Activated CD4-positive, alpha-beta T cell treated with anti-CD3 and anti-CD28 coated beads for 36 hours (primary cell): ENCODE measurements around the gene UTP20. TPM values are rescaled to one million over a fixed set of nuclear protein-coding genes. Genes with fewer than 3 reads are reported as not detected.

Source experiments
- ATAC-seq: fragments of 200-7000 bp; cut with Tn5 transposase; one replicate; pipeline ENCODE4 v1.10.0; 2021; ENCODE audit warnings: mild to moderate bottlenecking, moderate library complexity
- CTCF ChIA-PET: fragments of 350-600 bp; sonication (Branson Sonifier 250); formaldehyde crosslinking; loops from one replicate; lab custom pipeline; 2021; ENCODE audit warnings: antibody characterized with exemption; lab: Charles Lee
- POLR2A ChIA-PET: fragments of 350-600 bp; sonication (Branson Sonifier 250); formaldehyde crosslinking; loops from one replicate; lab custom pipeline; 2021; ENCODE audit warnings: antibody characterized with exemption, inconsistent platforms; lab: Charles Lee
- DNase-seq: peaks from one replicate; pipeline ENCODE4 v3.0.0-alpha.2; 2020
- H3K27ac Mint-ChIP-seq: one replicate; pipeline ENCODE4 v1.8.0; 2021; ENCODE audit warnings: mixed read lengths
- H3K27me3 Mint-ChIP-seq: one replicate; pipeline ENCODE4 v1.8.0; 2021; ENCODE audit warnings: mixed read lengths
- H3K36me3 Mint-ChIP-seq: one replicate; pipeline ENCODE4 v1.8.0; 2021; ENCODE audit warnings: low read depth, mixed read lengths
- H3K4me1 Mint-ChIP-seq: one replicate; pipeline ENCODE4 v1.8.0; 2021; ENCODE audit warnings: mixed read lengths
- H3K4me3 Mint-ChIP-seq: one replicate; pipeline ENCODE4 v1.8.0; 2021; ENCODE audit warnings: mild to moderate bottlenecking, moderate library complexity, mixed read lengths
- H3K9me3 Mint-ChIP-seq: one replicate; pipeline ENCODE4 v1.8.0; 2021; ENCODE audit warnings: low read depth, mixed read lengths
- intact Hi-C, 2 experiments: fragments of 100-400 bp; cut with DNase I in 1 of 2; cut with micrococcal nuclease in 1 of 2; formaldehyde crosslinking; loops; one replicate each; pipeline versions ENCODE4 v1.14.2 to v1.15.1; 2022 to 2024; cut with DNase I, micrococcal nuclease
- total RNA-seq, 2 experiments: library from RNA; stranded (reverse); gene quantifications; one replicate each; pipeline ENCODE4 v1.2.3, GENCODE V29; 2021

Gene UTP20
- total RNA-seq, 2 experiments from 2014 or later: 29.4 to 33.1 TPM

DNA sequence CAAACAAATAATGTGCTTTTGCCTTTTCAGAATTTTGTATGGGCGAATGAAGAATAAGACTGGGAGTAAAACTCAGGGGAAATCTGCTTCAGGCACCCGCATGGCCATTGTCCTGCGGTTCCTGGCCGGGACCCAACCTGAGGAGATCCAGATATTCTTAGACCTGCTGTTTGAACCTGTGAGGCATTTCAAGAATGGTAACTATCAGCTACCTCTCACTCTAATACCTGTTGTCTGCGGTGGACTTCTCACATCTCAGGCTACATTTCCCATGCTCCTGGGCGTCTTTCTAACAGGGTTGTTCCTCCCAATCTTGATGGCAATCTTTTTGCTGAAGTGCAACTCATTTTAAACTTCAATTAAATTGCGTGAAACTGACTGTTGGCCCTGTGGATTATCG is 47.1 kb downstream of the UTP20 start:
- H3K9me3 Mint-ChIP-seq: no peaks in the 10 kb centered on the region
- intact Hi-C loops: no loop called here
- no peaks in the 10 kb centered on the region for H3K27me3 Mint-ChIP-seq
- H3K4me1 Mint-ChIP-seq: no peaks in the 10 kb centered on the region
- DNase-seq (no peak), ATAC-seq (no peak)
- H3K4me3 Mint-ChIP-seq: no peak overlapping the region
- ChIA-PET CTCF (interaction anchor here (1.1 kb wide), 1 partner anchor 21 kb away, joined by 4 read pairs; no protein-coding TSS in a partner anchor), POLR2A (no interaction called here)
- H3K27ac Mint-ChIP-seq: no peak overlapping the region
- H3K36me3 Mint-ChIP-seq: peaks cover 51% of the 10 kb centered on the region

DNA sequence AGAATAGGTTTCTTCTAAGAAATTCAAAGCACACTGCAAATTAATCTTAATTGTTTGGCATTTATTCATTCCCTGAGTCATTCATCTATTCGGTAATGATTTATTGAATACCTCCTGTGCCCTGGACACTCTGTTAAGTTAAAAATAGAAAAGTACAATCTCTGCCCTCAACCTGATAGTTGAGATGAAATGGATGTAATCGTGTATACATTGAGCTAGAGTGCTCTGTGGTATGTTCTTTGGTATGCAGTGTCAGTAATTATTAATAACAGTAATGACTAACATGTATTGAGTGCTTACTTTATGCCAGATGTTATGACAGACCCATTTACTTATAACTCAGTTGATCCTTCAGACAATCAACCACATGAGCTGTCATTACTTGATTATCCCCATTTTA is 47.6 kb downstream of the UTP20 start:
- intact Hi-C loops: no loop called here
- Mint-ChIP-seq H3K9me3 (no peaks in the 10 kb centered on the region), H3K27me3 (no peaks in the 10 kb centered on the region), H3K27ac (no peak overlapping the region), H3K4me3 (no peak overlapping the region), H3K36me3 (peaks cover 55% of the 10 kb centered on the region), H3K4me1 (no peaks in the 10 kb centered on the region)
- ChIA-PET CTCF (no interaction called here), POLR2A (no interaction called here)
- ATAC-seq (no peak), DNase-seq (no peak)

GRCh38 chr12:101328917-101329316 is 49.0 kb downstream of the UTP20 start:
- H3K27me3 Mint-ChIP-seq: no peaks in the 10 kb centered on the region
- intact Hi-C loops: no loop called here
- CTCF ChIA-PET: interaction anchor here (1.1 kb wide), 1 partner anchor 73 kb away, joined by 3 read pairs; no protein-coding TSS in a partner anchor
- POLR2A ChIA-PET: no interaction called here
- no peaks in the 10 kb centered on the region for H3K4me1 Mint-ChIP-seq
- H3K4me3 Mint-ChIP-seq: no peak overlapping the region
- H3K27ac Mint-ChIP-seq: no peak overlapping the region
- H3K36me3 Mint-ChIP-seq: peaks cover 60% of the 10 kb centered on the region
- H3K9me3 Mint-ChIP-seq: no peaks in the 10 kb centered on the region
- no peak for ATAC-seq
- no peak for DNase-seq

DNA sequence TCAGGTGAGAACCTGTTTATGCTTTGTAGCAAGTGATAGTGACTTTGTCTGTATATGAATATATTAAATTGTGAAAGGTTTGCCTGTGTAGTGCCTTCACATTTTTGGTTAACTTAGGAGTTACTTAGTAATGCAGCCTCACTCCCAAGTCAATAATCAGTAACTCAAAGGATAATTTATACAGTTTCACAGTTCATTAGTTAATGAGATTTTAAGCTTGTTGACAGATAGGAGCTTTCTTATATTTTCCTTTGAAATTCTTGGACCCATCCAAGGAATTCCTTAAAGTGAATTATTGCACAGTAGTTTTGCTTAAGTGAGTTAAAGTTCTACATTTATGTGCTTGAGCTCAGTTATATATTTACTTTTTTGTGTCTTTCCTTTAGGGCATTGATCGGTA is 50.7 kb downstream of the UTP20 start:
- H3K4me3 Mint-ChIP-seq: no peak overlapping the region
- DNase-seq (no peak), ATAC-seq (no peak)
- no peak overlapping the region for H3K27ac Mint-ChIP-seq
- no peaks in the 10 kb centered on the region for H3K9me3 Mint-ChIP-seq
- ChIA-PET CTCF (interaction anchor here (0.8 kb wide), 1 partner anchor 10 kb away, joined by 4 read pairs; no protein-coding TSS in a partner anchor), POLR2A (no interaction called here)
- intact Hi-C loops: no loop called here
- peaks cover 64% of the 10 kb centered on the region for H3K36me3 Mint-ChIP-seq
- no peaks in the 10 kb centered on the region for H3K27me3 Mint-ChIP-seq
- H3K4me1 Mint-ChIP-seq: no peaks in the 10 kb centered on the region

DNA sequence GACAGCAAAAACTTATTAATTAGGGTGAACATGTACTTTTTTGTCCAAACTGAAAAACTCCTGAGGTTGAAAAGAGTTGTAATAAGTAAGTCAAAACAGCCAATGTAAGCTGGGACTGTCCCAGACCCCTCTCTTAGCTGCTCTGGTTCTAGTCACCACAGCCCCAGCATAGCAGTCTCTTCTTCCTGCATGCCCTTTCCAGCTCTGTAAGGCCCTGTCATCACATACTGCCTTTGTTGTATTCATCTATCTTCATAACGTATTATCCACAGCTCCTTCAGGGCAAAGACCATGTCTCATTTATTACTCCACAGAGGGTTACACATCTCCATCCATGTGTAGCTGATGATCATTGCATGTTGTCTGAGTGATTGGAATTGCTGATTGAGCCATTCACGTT is 56.5 kb downstream of the UTP20 start:
- Mint-ChIP-seq H3K4me3 (no peak overlapping the region), H3K4me1 (no peaks in the 10 kb centered on the region), H3K27me3 (no peaks in the 10 kb centered on the region), H3K27ac (no peak overlapping the region), H3K36me3 (peaks cover 37% of the 10 kb centered on the region), H3K9me3 (no peaks in the 10 kb centered on the region)
- CTCF ChIA-PET: interaction anchor here (1.5 to 1.6 kb wide), 2 partner anchors 12 to 14 kb away, joined by 6 to 9 read pairs; no protein-coding TSS in a partner anchor
- intact Hi-C loops: no loop called here
- no peak for ATAC-seq
- POLR2A ChIA-PET: no interaction called here
- DNase-seq: no peak

DNA sequence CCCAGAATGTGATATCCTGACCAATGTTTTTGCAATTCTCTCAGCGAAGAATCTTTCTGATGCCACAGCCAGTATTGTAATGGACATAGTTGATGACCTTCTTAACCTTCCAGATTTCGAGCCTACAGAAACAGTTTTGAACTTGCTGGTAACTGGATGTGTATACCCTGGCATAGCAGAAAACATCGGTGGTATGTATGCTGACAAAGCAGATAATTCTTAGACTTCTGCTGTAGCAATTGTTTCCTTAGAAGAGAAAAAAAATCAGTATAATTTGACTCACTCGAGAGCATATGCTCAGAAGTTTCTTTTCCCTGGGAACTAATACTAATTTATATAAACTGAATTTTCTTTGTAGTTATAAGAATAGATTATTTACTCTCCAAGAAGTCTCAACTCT is 58.2 kb downstream of the UTP20 start:
- Mint-ChIP-seq H3K36me3 (peaks cover 32% of the 10 kb centered on the region), H3K4me1 (no peaks in the 10 kb centered on the region), H3K9me3 (no peaks in the 10 kb centered on the region), H3K27ac (no peak overlapping the region), H3K4me3 (no peak overlapping the region), H3K27me3 (no peaks in the 10 kb centered on the region)
- ATAC-seq (no peak), DNase-seq (no peak)
- intact Hi-C loops: no loop called here
- CTCF ChIA-PET: interaction anchor here (1.4 kb wide), 1 partner anchor 14 kb away, joined by 3 read pairs; no protein-coding TSS in a partner anchor
- POLR2A ChIA-PET: no interaction called here

GRCh38 chr12:101343893-101344292 is 64.0 kb downstream of the UTP20 start:
- Mint-ChIP-seq H3K36me3 (peaks cover 53% of the 10 kb centered on the region), H3K9me3 (no peaks in the 10 kb centered on the region), H3K27me3 (no peaks in the 10 kb centered on the region), H3K4me3 (no peak overlapping the region), H3K4me1 (no peaks in the 10 kb centered on the region), H3K27ac (no peak overlapping the region)
- ATAC-seq (no peak), DNase-seq (no peak)
- ChIA-PET CTCF (no interaction called here), POLR2A (no interaction called here)
- intact Hi-C loops: no loop called here

- ChIA-PET POLR2A (no interaction called here), CTCF (no interaction called here)
- no peaks in the 10 kb centered on the region for H3K27me3 Mint-ChIP-seq
- ATAC-seq (no peak), DNase-seq (no peak)
- intact Hi-C loops: no loop called here
- no peak overlapping the region for H3K4me3 Mint-ChIP-seq
- no peaks in the 10 kb centered on the region for H3K4me1 Mint-ChIP-seq
- H3K27ac Mint-ChIP-seq: no peak overlapping the region
- H3K36me3 Mint-ChIP-seq: peaks cover 59% of the 10 kb centered on the region
- H3K9me3 Mint-ChIP-seq: no peaks in the 10 kb centered on the region
Measured at GRCh38 chr12:101351682-101352081, 71.8 kb downstream of the UTP20 start.

DNA sequence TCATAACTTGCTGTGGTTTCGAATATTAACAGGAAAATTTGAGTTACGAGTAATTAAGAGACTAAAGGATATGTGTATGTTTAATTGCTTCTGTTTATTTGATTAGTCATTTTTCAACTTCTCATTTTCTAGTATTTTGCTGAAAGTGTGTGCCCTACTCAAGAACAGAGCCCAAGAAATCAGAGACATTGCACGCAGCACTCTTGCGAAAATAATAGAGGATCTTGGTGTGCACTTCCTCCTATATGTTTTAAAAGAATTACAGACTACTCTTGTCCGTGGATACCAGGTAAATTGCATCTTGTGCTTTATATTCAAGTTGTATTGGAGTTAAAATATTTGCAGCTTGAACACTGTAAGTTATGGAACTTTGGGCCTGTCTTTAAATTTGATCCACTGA is 76.9 kb downstream of the UTP20 start:
- ChIA-PET POLR2A (no interaction called here), CTCF (no interaction called here)
- intact Hi-C loops: no loop called here
- no peaks in the 10 kb centered on the region for H3K27me3 Mint-ChIP-seq
- H3K27ac Mint-ChIP-seq: no peak overlapping the region
- H3K4me3 Mint-ChIP-seq: no peak overlapping the region
- DNase-seq: no peak
- peaks cover 51% of the 10 kb centered on the region for H3K36me3 Mint-ChIP-seq
- no peaks in the 10 kb centered on the region for H3K9me3 Mint-ChIP-seq
- no peaks in the 10 kb centered on the region for H3K4me1 Mint-ChIP-seq
- ATAC-seq: no peak

DNA sequence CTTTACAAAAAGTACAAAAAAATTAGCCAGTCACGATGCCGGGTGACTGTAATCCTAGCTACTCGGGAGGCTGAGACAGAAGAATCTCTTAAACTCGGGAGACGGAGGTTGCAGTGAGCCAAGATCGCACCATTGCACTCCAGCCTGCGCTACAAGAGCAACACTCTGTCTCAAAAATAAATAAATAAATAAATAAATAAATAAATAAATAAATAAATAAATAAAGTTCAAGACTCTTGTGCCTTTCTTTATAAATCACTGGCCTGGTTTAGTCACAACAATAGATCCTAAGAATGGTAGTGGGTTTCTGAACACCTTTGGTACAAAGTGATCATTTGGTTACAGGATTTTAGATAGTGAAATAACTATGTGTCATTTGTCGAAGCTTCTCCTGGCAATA is 81.5 kb downstream of the UTP20 start:
- no peak for DNase-seq
- Mint-ChIP-seq H3K9me3 (no peaks in the 10 kb centered on the region), H3K36me3 (peaks cover 49% of the 10 kb centered on the region), H3K4me3 (no peak overlapping the region), H3K27me3 (no peaks in the 10 kb centered on the region), H3K27ac (no peak overlapping the region), H3K4me1 (peaks cover 5% of the 10 kb centered on the region)
- POLR2A ChIA-PET: no interaction called here
- intact Hi-C loops: no loop called here
- CTCF ChIA-PET: interaction anchor here (0.9 to 1.1 kb wide), 3 partner anchors 26 to 398 kb away, joined by 3 to 4 read pairs (median 3); no protein-coding TSS in a partner anchor
- no peak for ATAC-seq

DNA sequence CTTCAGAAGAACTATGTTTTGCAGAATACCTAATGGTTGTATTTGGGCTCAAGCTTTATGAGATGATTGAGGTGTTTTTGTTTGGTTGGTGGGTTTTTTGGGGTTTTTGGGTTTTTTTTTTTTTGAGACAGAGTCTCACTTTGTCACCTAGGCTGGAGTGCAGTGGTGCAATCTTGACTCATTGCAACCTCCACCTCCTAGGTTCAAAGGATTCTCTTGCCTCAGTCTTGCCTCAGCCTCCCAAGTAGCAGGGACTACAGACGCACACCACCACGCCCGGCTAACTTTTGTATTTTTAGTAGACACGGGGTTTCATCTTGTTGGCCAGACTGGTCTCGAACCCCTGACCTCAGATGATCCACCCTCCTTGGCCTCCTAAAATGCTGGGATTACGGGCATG is 88.1 kb downstream of the UTP20 start:
- ChIA-PET POLR2A (no interaction called here), CTCF (interaction anchor here (0.5 kb wide), 1 partner anchor 1167 kb away, joined by 4 read pairs; the partner anchor contains the start of gene ACTR6)
- Mint-ChIP-seq H3K27ac (no peak overlapping the region), H3K27me3 (no peaks in the 10 kb centered on the region), H3K36me3 (peaks cover 46% of the 10 kb centered on the region), H3K4me3 (no peak overlapping the region), H3K4me1 (peaks cover 5% of the 10 kb centered on the region), H3K9me3 (no peaks in the 10 kb centered on the region)
- ATAC-seq (no peak), DNase-seq (no peak)
- intact Hi-C loops: no loop called here

GRCh38 chr12:101372431-101372830 is 92.5 kb downstream of the UTP20 start:
- H3K27me3 Mint-ChIP-seq: no peaks in the 10 kb centered on the region
- ChIA-PET CTCF (no interaction called here), POLR2A (no interaction called here)
- ATAC-seq (no peak), DNase-seq (no peak)
- H3K27ac Mint-ChIP-seq: no peak overlapping the region
- peaks cover 48% of the 10 kb centered on the region for H3K36me3 Mint-ChIP-seq
- no peak overlapping the region for H3K4me3 Mint-ChIP-seq
- intact Hi-C loops: no loop called here
- H3K4me1 Mint-ChIP-seq: peaks cover 7% of the 10 kb centered on the region
- H3K9me3 Mint-ChIP-seq: no peaks in the 10 kb centered on the region
